GM19240 (cell line): Measurements from ENCODE around the gene GPR135.
"Not testable (repeated sequence)": the region's sequence is repeated elsewhere in the genome, so short reads cannot be mapped to it uniquely, and the experiment has no call there.

Experiments
- DNase-seq: peaks from one replicate; pipeline ENCODE4 v3.0.0; 2011; ENCODE audit warnings: low spot score; ENCODE audit not compliant: insufficient read length

Gene GPR135

DNA sequence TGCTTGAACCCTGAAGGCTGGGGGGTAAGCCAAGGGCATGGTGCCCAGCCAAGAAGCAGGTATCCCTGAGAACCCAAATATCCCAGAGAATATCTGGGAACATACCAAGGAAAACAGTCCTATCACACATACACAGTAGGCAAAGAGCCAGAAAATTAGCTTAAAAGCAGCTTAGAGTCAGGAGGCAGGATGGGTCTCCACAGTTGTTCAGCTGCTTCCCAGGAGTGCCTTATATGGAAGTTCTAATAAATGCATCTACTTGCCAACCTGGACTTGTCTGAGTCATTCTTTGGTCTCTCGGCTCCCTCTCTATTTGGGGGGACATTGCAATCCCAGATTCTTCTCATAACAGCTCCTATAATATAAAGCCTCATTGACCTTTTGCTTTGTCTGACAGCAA lies 9.0 kb upstream of the GPR135 start:
- DNase-seq, result no peak

DNA sequence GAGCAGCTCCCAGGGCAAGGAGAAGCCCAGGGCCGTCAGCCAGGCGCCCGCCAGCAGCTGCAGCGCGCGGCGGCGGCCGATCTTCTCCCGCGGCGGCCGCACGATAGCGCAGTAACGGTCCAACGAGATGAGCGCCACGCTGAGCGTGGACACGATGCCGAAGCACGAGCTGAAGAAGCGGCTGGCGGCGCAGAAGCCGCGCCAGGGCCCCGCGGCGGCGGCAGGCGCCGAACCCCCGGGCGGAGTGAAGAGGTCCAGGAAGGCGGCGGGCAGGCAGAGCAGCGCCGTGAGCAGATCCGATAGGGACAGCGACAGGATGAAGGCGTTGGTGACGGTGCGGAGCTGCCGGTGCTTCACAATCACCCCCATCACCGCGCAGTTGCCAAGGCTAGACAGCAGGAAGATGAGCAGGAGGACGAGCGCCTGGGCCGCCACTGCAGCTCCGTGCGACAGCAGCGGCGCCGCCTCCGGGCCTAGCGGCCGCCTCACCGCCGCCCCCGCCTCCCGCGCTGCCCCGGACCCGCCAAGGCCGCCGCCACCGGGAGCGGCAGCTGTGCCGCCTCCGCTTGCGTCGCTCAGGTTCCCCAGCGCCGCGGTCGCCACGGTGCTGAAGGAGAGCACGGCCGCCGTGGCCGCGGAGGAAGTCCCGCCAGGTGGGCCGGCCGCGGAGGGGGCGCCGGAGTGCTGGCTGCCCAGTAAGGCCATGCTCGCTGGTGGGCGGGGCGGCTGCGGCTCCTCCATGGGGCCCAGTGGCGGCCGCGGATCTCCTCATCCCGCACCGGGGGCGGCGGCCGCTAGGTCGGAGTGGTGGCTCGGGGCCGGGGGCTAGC lies 479 bp downstream of the GPR135 start:
- peak; percentile 37 for DNase-seq

GRCh38 chr14:59463787-59464485 lies 1.2 kb downstream of the GPR135 start:
- no peak for DNase-seq

GRCh38 chr14:59461891-59462290 lies 3.3 kb downstream of the GPR135 start:
- no peak for DNase-seq

DNA sequence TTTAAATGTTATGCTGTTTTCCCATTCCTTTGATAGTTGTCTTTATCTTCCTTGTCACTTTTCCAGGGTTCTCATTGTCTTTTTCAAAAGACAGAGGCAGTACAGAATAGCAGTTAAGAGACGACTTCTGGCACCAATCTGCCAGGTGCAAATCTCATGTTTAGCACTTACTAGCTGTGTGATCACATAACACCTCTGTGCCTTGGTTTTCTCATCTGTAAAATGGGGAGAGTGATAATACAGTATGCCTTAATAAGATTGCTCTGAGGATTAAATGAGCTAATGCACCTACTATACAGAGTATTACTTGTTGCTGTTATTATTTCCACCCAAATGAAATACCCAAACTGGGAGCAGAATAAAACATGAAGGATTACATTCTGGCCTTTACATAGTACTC lies 4.8 kb downstream of the GPR135 start:
- no peak for DNase-seq

GRCh38 chr14:59458486-59458885 lies 6.7 kb downstream of the GPR135 start:
- no peak for DNase-seq

- DNase-seq, result no peak
Measured at GRCh38 chr14:59455411-59455810, 9.8 kb downstream of the GPR135 start.

DNA sequence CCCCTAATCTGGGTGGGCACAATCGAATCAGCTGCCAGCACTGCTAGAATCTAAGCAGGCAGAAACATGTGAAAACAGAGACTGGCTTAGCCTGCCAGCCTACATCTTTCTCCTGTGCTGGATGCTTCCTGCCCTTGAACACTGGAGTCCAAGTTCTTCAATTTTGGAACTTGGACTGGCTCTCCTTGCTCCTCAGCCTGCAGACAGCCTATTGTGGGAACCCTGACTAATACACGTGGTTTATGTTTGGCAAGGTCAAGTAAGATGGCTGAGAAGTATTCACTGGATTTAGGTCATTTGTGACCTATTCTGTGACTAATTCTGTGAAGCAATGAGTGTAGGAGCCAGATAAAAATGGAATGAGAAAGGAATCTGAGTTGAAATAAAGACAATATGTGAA lies 11.0 kb downstream of the GPR135 start:
- DNase-seq, result no peak

GRCh38 chr14:59451849-59452248 lies 13.3 kb downstream of the GPR135 start:
- no peak for DNase-seq

- DNase-seq, result no peak
Measured at GRCh38 chr14:59450716-59451115, 14.5 kb downstream of the GPR135 start.

DNA sequence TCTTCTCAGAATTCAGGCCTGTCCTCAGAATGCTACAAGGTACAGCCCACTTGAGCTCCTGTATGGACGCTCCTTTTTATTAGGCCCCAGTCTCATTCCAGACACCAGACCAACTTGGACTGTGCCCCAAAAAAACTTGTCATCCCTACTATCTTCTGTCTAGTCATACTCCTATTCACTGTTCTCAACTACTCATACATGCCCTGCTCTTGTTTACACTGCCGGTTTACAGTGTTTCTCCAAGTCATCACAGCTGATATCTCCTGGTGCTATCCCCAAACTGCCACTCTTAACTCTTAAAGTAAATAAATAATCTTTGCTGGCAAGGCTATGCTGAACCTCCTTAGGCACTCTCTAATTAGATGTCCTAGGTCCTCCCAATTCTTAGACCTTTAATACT lies 16.5 kb downstream of the GPR135 start:
- not testable (repeated sequence) for DNase-seq

GRCh38 chr14:59439256-59439965 lies 25.8 kb downstream of the GPR135 start:
- DNase-seq, result no peak

DNA sequence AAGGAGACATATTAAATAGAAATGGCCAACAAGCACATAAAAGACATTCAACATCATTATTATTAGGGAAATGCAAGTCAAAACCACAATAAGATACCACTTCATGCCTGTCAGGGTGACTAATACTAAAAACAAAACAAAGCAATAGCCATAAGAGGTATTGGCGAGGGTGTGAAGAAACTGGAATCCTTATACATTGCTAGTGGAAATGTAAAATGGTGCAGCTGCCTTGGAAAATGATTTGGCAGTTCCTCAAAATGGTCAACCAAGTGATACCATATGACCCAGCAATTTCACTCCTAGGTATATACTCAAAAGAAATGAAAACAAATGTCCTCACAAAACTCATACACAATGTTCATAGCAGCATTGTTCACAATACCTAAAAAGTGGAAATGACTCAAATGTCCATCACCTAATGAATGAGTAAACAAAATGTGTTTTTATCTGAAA lies 27.0 kb downstream of the GPR135 start:
- DNase-seq, result no peak

DNA sequence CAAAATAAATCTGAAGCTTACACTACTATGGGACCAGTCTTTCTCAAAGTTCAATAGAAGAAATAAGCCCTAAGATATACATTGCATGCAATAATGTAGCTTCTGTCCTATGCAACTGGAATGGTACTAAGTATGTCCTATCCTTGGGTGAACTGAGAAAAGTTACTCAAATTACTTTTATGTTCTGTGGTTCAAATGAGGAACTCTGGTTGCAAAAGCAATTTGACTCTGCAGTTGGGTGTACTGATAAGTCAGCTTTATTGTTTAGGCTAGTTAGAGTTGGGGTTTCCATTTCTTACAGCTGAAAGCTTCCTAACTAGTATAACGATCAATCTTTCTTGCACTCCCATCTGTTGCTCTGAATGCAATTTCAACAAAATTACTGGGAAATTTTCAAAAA lies 29.2 kb downstream of the GPR135 start:
- no peak for DNase-seq

- no peak for DNase-seq
Measured at GRCh38 chr14:59435101-59435500, 30.1 kb downstream of the GPR135 start.

- DNase-seq, result no peak
Measured at GRCh38 chr14:59429790-59430189, 35.4 kb downstream of the GPR135 start.

- DNase-seq, result no peak
Measured at GRCh38 chr14:59428581-59429012, 36.6 kb downstream of the GPR135 start.

DNA sequence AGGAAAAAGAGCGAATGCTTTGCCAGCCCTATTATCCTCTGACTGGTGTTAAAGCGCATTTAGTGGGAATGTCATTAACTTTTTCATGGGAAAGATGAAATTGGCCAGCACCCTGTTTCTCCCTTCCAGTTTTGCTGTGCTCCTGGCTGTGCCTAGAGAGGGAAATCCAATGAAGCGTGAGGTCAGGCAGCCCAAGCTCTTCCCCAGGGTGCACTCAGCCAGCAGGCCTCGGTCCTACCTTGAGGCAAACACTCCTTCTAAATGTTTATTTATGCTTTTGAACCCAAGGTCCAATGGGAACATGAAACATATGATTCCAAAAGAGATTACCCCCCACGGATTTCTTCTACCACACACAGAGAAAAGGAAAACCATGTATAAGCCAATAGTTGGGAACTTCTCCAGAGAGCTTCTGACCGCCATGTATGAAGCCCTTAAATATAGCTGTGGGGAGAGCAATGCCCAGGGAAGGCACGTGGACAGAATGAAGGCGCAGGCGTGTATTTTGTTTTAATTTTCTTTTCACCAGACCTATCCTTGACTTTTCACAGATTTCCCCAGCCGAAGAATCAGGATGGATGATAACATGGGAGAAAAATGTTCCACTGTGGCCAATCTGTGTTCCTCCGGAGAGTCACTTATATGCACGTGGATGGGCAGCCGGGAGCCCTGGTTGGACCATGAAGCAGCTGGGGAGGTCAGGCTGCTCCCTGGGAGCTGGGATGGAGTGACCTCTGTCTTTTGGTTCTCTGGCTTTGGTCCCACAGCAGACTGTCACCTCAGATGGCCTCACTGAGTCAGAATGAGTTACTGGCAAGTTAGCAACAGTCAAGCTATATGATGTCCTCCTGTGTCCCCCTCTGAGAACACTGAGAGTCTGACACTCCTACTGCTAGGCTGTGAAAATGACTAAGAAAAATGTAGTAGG lies 37.3 kb downstream of the GPR135 start:
- no peak for DNase-seq

DNA sequence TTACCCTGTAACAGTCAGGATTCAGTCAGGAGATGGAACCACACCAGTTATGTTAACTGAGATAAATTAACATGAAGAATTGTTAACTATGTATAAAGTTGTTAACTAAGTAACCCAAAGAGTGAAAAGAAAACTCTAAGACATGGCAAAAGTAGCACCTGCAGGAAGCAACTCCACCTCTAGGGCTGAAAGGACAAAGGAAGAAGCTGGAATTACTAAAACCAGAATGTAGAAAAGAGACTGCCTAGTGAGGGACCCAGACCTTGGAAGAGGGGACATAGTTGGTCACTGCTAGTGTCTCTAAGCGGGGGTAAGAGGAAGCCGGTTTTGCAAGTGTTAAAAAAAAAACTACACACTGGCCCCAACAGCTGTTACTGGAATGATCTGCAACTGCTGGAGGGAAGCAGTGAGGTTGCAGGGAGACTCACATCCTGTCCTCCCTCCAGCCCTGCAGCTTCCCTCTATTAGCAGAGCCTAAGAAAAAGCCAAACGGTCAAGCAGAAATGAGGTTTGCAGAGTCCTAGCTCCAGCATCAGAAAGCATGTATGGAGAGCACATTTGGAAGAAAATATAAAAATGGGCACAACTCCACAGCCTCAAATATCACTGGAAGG lies 39.8 kb downstream of the GPR135 start:
- DNase-seq, result no peak

- no peak for DNase-seq
Measured at GRCh38 chr14:59424341-59425071, 40.7 kb downstream of the GPR135 start.
